Caco-2 (cell line): ENCODE data around the gene SLC28A1. TPM values are rescaled to one million over a fixed set of nuclear protein-coding genes. Genes with fewer than 3 reads are reported as not detected.

ENCODE experiments used
- BruUV-seq: library from RNA; stranded (reverse); fragments of 400-500 nt; replicated peaks from 2 replicates; lab custom pipeline; 2021; lab: Mats Ljungman, UMichigan
- CTCF ChIA-PET: fragments of 300-600 bp; sonication (Branson Sonifier 250); formaldehyde crosslinking; loops from one replicate; lab custom pipeline; 2022; ENCODE audit warnings: antibody characterized with exemption; lab: Charles Lee
- POLR2A ChIA-PET: fragments of 300-600 bp; sonication (Branson Sonifier 250); formaldehyde crosslinking; loops from one replicate; lab custom pipeline; 2022; ENCODE audit warnings: antibody characterized with exemption; lab: Charles Lee
- DNase-seq, 2 experiments: peaks; one replicate each; pipeline versions ENCODE4 v3.0.0 to v3.0.0-alpha.2; 2020 to 2022
- H3K27me3 ChIP-seq: replicated peaks from 2 replicates; pipeline ENCODE4 v1.6.0; 2011; ENCODE audit warnings: low read length; ENCODE audit not compliant: control insufficient read depth, insufficient read depth
- H3K36me3 ChIP-seq: 2 replicates; pipeline ENCODE4 v1.5.1; 2011; ENCODE audit warnings: low read length; ENCODE audit not compliant: control insufficient read depth, insufficient read depth
- H3K4me1 ChIP-seq: fragments of 250-450 bp; sonication (Bioruptor Pico); 2 replicates; pipeline ENCODE4 v1.5.1; 2020; ENCODE audit warnings: mild to moderate bottlenecking
- H3K4me3 ChIP-seq: 2 replicates; pipeline ENCODE4 v1.5.1; 2011; ENCODE audit warnings: low read depth, mild to moderate bottlenecking, control low read depth, low read length
- H3K9me3 ChIP-seq: fragments of 250-450 bp; sonication (Bioruptor Pico); 2 replicates; pipeline ENCODE4 v1.5.1; 2020; ENCODE audit warnings: mild to moderate bottlenecking, moderate library complexity
- H3K27ac Mint-ChIP-seq: one replicate; pipeline ENCODE4 v1.8.0; 2022; ENCODE audit warnings: mixed read lengths; ENCODE audit not compliant: unreplicated experiment
- H3K27me3 Mint-ChIP-seq: one replicate; pipeline ENCODE4 v1.8.0; 2022; ENCODE audit warnings: mixed read lengths; ENCODE audit not compliant: insufficient read depth, unreplicated experiment
- H3K36me3 Mint-ChIP-seq: one replicate; pipeline ENCODE4 v1.8.0; 2022; ENCODE audit warnings: mild to moderate bottlenecking, mixed read lengths; ENCODE audit not compliant: insufficient read depth, unreplicated experiment
- H3K4me1 Mint-ChIP-seq: one replicate; pipeline ENCODE4 v1.8.0; 2022; ENCODE audit warnings: low read depth, mixed read lengths; ENCODE audit not compliant: unreplicated experiment
- H3K4me3 Mint-ChIP-seq: one replicate; pipeline ENCODE4 v1.8.0; 2022; ENCODE audit warnings: mild to moderate bottlenecking, moderate library complexity, mixed read lengths; ENCODE audit not compliant: unreplicated experiment
- H3K9me3 Mint-ChIP-seq: one replicate; pipeline ENCODE4 v1.8.0; 2022; ENCODE audit warnings: mixed read lengths; ENCODE audit not compliant: unreplicated experiment
- CTCF ChIP-seq, 2 experiments: fragments of 200-600 bp in 1 of 2; IDR thresholded peaks; 1 replicate in 1 of 2; 2 replicates in 1 of 2; pipeline versions ENCODE4 v1.5.1 to v1.8.0; 2011 to 2022; ENCODE audit warnings: antibody characterized with exemption in 1 of 2, control low read depth in 1 of 2, inconsistent platforms in 1 of 2, low read depth in 1 of 2, low read length in 1 of 2, mild to moderate bottlenecking in 1 of 2, moderate library complexity in 1 of 2; ENCODE audit not compliant: insufficient read depth in 1 of 2, severe bottlenecking in 1 of 2, unreplicated experiment in 1 of 2
- intact Hi-C: fragments of 100-400 bp; cut with micrococcal nuclease; formaldehyde crosslinking; loops from one replicate; pipeline ENCODE4 v1.10.0; 2022; ENCODE audit not compliant: unreplicated experiment
- total RNA-seq: library from RNA; stranded (reverse); gene quantifications from 2 replicates; pipeline ENCODE4 v1.2.3, GENCODE V29; 2022

SLC28A1 gene
- total RNA-seq, 1 experiment from 2014 or later, result not detected

GRCh38 chr15:84886211-84886983 lies 1.9 kb downstream of the SLC28A1 start:
- Mint-ChIP-seq H3K27ac (no peak overlapping the region), H3K4me1 (peaks cover 6% of the 10 kb centered on the region), H3K36me3 (no peaks in the 10 kb centered on the region), H3K27me3 (no peaks in the 10 kb centered on the region), H3K9me3 (no peaks in the 10 kb centered on the region), H3K4me3 (no peak overlapping the region)
- H3K27me3 ChIP-seq, result no peaks in the 10 kb centered on the region
- intact Hi-C loops, result no loop called here
- peaks cover 16% of the 10 kb centered on the region for H3K4me1 ChIP-seq
- no peak overlapping the region for H3K4me3 ChIP-seq
- H3K9me3 ChIP-seq, result no peaks in the 10 kb centered on the region
- H3K36me3 ChIP-seq, result no peaks in the 10 kb centered on the region
- no TSS peak for BruUV-seq
- TF ChIP-seq CTCF (IDR thresholded peaks at IDR 0.05; ENCODE audit: insufficient read depth in 1 of 2, low read depth in 1 of 2, low read length in 1 of 2, severe bottlenecking in 1 of 2, unreplicated experiment in 1 of 2), result no peak
- DNase-seq, result no peak
- CTCF ChIA-PET, result interaction anchor here (0.6 kb wide), 1 partner anchor 44 kb away, joined by 5 read pairs; no protein-coding TSS in a partner anchor
- POLR2A ChIA-PET, result no interaction called here

- Histone ChIP-seq H3K4me3 (no peak overlapping the region), H3K4me1 (peaks cover 16% of the 10 kb centered on the region), H3K9me3 (no peaks in the 10 kb centered on the region), H3K27me3 (no peaks in the 10 kb centered on the region), H3K36me3 (no peaks in the 10 kb centered on the region)
- intact Hi-C loops, result no loop called here
- Mint-ChIP-seq H3K9me3 (no peaks in the 10 kb centered on the region), H3K4me1 (peaks cover 6% of the 10 kb centered on the region), H3K4me3 (no peak overlapping the region), H3K27ac (no peak overlapping the region), H3K27me3 (no peaks in the 10 kb centered on the region), H3K36me3 (no peaks in the 10 kb centered on the region)
- TF ChIP-seq CTCF (IDR thresholded peaks at IDR 0.05; ENCODE audit: insufficient read depth in 1 of 2, low read depth in 1 of 2, low read length in 1 of 2, severe bottlenecking in 1 of 2, unreplicated experiment in 1 of 2), result no peak
- POLR2A ChIA-PET, result no interaction called here
- CTCF ChIA-PET, result no interaction called here
- BruUV-seq, result no TSS peak
- DNase-seq, result no peak
Measured at GRCh38 chr15:84886984-84887299, 2.5 kb downstream of the SLC28A1 start.

DNA sequence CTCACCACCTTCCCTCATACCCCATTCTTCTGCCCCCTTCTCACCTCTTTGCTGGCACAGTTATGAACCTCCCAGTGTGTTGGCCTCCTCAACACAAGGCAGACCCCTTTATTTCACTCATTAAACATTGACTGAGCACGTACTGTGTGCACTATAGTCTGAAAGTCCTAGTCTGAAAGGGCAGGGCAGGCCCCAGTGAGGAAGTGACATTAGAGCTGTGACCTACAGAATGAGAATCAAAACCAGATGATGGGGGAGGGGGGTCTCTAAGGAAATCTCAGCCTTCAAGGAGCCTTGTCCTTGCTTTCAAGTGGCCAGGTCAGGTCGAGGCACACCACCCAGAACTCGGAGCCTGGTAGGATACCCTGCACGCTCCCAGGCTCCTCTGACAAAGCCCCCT lies 3.5 kb downstream of the SLC28A1 start:
- Mint-ChIP-seq H3K4me3 (no peak overlapping the region), H3K9me3 (no peaks in the 10 kb centered on the region), H3K36me3 (no peaks in the 10 kb centered on the region), H3K27me3 (no peaks in the 10 kb centered on the region), H3K4me1 (peaks cover 6% of the 10 kb centered on the region), H3K27ac (no peak overlapping the region)
- TF ChIP-seq CTCF (IDR thresholded peaks at IDR 0.05; ENCODE audit: insufficient read depth in 1 of 2, low read depth in 1 of 2, low read length in 1 of 2, severe bottlenecking in 1 of 2, unreplicated experiment in 1 of 2), result no peak
- ChIA-PET POLR2A (no interaction called here), CTCF (no interaction called here)
- Histone ChIP-seq H3K36me3 (no peaks in the 10 kb centered on the region), H3K27me3 (no peaks in the 10 kb centered on the region), H3K9me3 (no peaks in the 10 kb centered on the region), H3K4me1 (peaks cover 16% of the 10 kb centered on the region), H3K4me3 (no peak overlapping the region)
- no TSS peak for BruUV-seq
- no peak for DNase-seq
- intact Hi-C loops, result no loop called here
